ENCODE results near the gene ACOX3. TPM values are rescaled to one million over a fixed set of nuclear protein-coding genes. Genes with fewer than 3 reads are reported as not detected.
A peak's percentile ranks its signal among the peaks of the same experiment; 100 is the strongest.

ACOX3 gene
- total and polyA plus RNA-seq, 9 of the 15 experiments (the other 6 are each of a cell fraction or from before 2014, with no cell fraction given), result 0.68 to 7.3 (median 3.7) TPM

- peak; percentile 67 for TF ChIP-seq ZFX (CRISPR knock-in tag; IDR thresholded peaks at IDR 0.05)
- TF ChIP-seq TAF1 (IDR thresholded peaks at IDR 0.05; ENCODE audit: control insufficient read depth, extremely low read depth, insufficient read depth, low read length, severe bottlenecking), result no peak
- peak in 1 of 2 experiments; percentile 91; a peak in 2 of 4 replicates for TF ChIP-seq CSDE1 (IDR thresholded peaks at IDR 0.05)
- peak; percentile 94 for TF ChIP-seq ATF3 (IDR thresholded peaks at IDR 0.05)
- TF ChIP-seq ATF3 (CRISPR knock-in tag; conservative IDR thresholded peaks at IDR 0.05), result no peak
- TF ChIP-seq SOX6 (IDR thresholded peaks at IDR 0.05), result 0 out of 2 replicates have a peak, but pooled peaks have one; percentile 44
- peak in 1 of 2 experiments; percentile 63; a peak in 1 of 4 replicates for TF ChIP-seq SRF (CRISPR knock-in tag; IDR thresholded peaks at IDR 0.05)
- TF ChIP-seq NBN (IDR thresholded peaks at IDR 0.05; ENCODE audit: low read depth), result 0 out of 2 replicates have a peak, but pooled peaks have one; percentile 51
- peak; percentile 59 for TF ChIP-seq KHSRP (IDR thresholded peaks at IDR 0.05)
- TF ChIP-seq LARP7 (IDR thresholded peaks at IDR 0.05), result no peak
- no peak for TF ChIP-seq HMG20A (CRISPR knock-in tag; conservative IDR thresholded peaks at IDR 0.05)
- peak; percentile 97 for TF ChIP-seq POLR2AphosphoS2 (IDR thresholded peaks at IDR 0.05; ENCODE audit: low read length)
- peak; percentile 83 for TF ChIP-seq RB1 (IDR thresholded peaks at IDR 0.05; ENCODE audit: low read depth)
- peak; percentile 84 to 94 for TF ChIP-seq MNT (conservative IDR thresholded peaks at IDR 0.05)
- peak; percentile 87 to 93 for TF ChIP-seq MAZ (CRISPR knock-in tag; conservative IDR thresholded peaks at IDR 0.05 in 1 of 2, IDR thresholded peaks at IDR 0.05 in 1 of 2)
- TF ChIP-seq TFAP4 (CRISPR knock-in tag; IDR thresholded peaks at IDR 0.05; ENCODE audit: borderline replicate concordance), result peak; percentile 97
- TF ChIP-seq ZNF316 (IDR thresholded peaks at IDR 0.05), result peak; percentile 52
- peak; percentile 94 for TF ChIP-seq ZBTB12 (CRISPR knock-in tag; IDR thresholded peaks at IDR 0.05)
- TF ChIP-seq MTA3 (IDR thresholded peaks at IDR 0.05; ENCODE audit: borderline replicate concordance), result peak; percentile 96
- peak; percentile 42; the same call in 1 of the 2 replicates for TF ChIP-seq ZBTB17 (CRISPR knock-in tag; IDR thresholded peaks at IDR 0.05)
- TF ChIP-seq E2F3 (CRISPR knock-in tag; IDR thresholded peaks at IDR 0.05), result 0 out of 2 replicates have a peak, but pooled peaks have one; percentile 43
- TF ChIP-seq ETV5 (CRISPR knock-in tag; IDR thresholded peaks at IDR 0.05; ENCODE audit: low read depth), result peak; percentile 49; the same call in 1 of the 2 replicates
Observed at GRCh38 chr4:8428288-8429097, 12.0 kb downstream of the ACOX3 start (continued).

Data from K562 (cell line).